Umbilical cord (tissue), 2 donors: Measurements from ENCODE around the gene ELAC2. TPM values are rescaled to one million over a fixed set of nuclear protein-coding genes. Genes with fewer than 3 reads are reported as not detected.

ENCODE experiments used
- DNase-seq: peaks from one replicate; pipeline ENCODE4 v3.0.0-alpha.2; 2015; ENCODE audit warnings: low spot score
- total RNA-seq: library from RNA; depleted of rRNA; stranded (reverse); fragments of >200 nt; gene quantifications from one replicate; pipeline ENCODE4 v1.2.3, GENCODE V29; 2014; ENCODE audit warnings: low replicate concordance; ENCODE audit not compliant: insufficient read depth

ELAC2 gene
- total RNA-seq, 1 donor from 2014 or later, result 25.0 TPM

DNA sequence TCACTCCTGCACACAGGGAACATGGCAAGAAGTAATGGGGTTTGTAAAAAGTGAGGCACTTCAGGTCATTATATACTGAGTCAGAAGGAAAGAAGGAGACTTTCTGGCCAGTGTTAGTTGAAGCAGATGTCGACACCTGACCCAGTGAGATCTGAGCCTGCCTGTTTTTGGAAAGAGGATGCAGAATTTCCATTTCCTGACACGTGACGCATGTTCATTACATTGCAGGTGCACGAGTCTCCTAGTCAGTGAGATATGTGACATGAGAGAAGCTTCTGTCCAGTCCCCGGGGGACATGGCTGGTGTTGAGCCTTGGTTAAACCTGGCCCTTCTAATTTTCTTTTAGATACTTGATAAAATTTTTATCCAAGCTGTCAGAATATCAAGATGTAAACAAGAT lies 62.3 kb downstream of the ELAC2 start:
- no peak for DNase-seq

DNA sequence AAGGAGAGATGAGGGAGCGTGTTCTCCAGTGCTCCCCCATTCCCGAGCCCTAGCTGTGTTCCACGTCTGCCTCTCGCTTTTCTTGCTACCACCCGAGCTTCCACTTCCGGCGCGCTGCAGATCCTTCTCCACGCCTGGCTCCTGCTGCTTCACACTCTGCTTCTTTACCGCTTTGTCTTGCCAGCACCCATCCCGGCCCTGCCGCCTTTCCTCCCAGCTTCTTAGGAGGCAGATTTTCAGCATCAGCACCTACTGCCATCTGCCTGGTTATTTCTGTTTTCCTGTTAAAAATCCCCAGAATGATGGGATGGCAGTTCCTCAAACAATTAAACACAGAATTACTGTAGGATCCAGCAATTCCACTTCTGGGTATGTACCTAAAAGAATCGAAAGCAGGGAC lies 64.7 kb downstream of the ELAC2 start:
- DNase-seq, result no peak

DNA sequence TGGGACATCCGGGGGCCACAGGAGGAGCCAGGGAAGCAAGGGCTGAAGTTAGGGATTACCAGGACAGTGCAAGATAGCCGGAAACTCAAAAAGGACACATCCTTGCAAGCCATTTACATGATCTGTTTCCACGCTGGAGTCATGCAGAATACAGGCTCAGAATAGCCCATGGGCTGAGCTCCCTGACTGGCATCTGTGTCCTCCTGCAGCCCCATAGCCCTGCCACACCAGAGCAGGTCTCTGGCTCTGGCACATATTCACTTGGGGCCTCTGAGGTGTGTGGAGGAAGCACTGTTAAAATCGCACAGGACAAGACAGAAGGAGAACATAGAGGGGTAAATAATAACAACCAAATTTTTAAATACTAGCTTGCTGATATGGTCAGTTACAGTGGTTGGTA lies 65.8 kb downstream of the ELAC2 start:
- DNase-seq, result no peak

DNA sequence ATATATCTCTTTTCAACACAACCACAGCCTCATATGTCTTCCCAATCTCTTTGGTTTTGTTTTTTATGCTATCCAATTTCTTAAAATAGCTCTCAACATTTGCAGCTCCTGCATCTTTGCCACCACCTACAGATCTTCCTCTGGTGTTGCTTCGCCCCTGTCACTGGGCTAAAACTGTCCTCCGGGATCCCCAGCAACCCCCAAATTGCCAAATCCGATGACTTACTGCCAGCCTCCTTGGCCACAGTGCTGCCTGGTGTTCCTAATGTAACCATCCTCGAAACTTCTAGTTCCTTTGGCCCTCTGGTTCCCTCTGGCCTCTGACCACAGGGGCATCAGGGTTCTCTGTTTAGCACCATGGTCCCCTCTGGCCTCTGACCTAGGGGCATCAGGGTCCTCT lies 70.8 kb downstream of the ELAC2 start:
- DNase-seq, result no peak

Other genes with a start within 250 kb of the ELAC2 start
- gene ARHGAP44, start 228.5 kb downstream of the ELAC2 start, total RNA-seq, result 2.9 TPM